HL-60 (cell line): ENCODE measurements around the gene SLC7A9.

ENCODE experiments used
- GABPA ChIP-seq: IDR thresholded peaks from 2 replicates; pipeline ENCODE4 v1.6.1; 2012; ENCODE audit warnings: low read depth
- SPI1 ChIP-seq: IDR thresholded peaks from 2 replicates; pipeline ENCODE4 v1.6.1; 2012; ENCODE audit warnings: low read depth, mild to moderate bottlenecking, borderline replicate concordance
- TF ChIP-seq, protein P1 (sequence below): IDR thresholded peaks from one replicate; pipeline ENCODE4 v1.5.1; 2011; ENCODE audit warnings: low read length, control low read depth, inconsistent platforms; ENCODE audit not compliant: insufficient read depth

DNA sequence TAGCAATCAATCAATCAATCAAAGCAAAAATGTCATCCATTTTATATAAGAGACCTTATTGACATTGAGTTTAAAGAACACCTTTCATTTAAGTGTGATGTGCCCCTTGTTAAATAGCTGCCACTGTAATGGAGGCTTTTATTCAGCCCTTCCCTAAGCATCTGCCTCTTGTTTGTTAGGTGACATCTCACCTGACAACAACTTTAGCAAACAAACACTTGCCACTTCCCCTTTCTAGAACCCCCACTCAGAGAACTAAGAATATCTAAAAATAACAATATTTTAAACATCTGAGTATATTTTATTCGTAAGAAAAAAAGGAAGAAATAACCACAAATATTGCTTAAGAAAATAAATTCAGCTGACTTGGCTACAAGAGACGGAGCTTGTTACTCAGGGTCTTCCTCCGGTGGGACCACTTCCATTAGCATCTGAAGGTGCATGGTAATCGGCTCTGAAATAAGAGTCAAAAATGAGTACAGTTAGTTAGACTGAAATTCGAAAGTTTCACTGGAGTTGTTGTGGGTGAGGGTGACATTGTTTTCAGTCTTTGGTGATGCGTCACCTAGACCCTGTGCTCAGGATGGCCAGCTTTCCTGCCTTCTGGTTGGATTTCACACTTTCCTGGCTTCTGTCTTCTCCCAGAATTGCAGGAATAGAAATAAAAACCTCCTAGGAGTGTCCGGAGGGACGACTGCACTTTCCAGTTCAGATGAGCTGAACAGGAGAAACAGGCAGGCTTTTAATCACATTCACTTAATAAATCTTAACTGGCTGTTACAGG is 39.1 kb downstream of the SLC7A9 start:
- TF ChIP-seq, protein P1, sequence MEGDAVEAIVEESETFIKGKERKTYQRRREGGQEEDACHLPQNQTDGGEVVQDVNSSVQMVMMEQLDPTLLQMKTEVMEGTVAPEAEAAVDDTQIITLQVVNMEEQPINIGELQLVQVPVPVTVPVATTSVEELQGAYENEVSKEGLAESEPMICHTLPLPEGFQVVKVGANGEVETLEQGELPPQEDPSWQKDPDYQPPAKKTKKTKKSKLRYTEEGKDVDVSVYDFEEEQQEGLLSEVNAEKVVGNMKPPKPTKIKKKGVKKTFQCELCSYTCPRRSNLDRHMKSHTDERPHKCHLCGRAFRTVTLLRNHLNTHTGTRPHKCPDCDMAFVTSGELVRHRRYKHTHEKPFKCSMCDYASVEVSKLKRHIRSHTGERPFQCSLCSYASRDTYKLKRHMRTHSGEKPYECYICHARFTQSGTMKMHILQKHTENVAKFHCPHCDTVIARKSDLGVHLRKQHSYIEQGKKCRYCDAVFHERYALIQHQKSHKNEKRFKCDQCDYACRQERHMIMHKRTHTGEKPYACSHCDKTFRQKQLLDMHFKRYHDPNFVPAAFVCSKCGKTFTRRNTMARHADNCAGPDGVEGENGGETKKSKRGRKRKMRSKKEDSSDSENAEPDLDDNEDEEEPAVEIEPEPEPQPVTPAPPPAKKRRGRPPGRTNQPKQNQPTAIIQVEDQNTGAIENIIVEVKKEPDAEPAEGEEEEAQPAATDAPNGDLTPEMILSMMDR: no peak
- TF ChIP-seq GABPA: no peak
- TF ChIP-seq SPI1: 0 out of 2 replicates have a peak, but pooled peaks have one; percentile 40
